Endothelial cell (in vitro differentiated cells): ENCODE results near the gene TMEM184A. TPM values are rescaled to one million over a fixed set of nuclear protein-coding genes. Genes with fewer than 3 reads are reported as not detected.

Source experiments
- DNase-seq: peaks from one replicate; pipeline ENCODE4 v3.0.0; 2021; ENCODE audit warnings: low spot score
- H3K27ac Mint-ChIP-seq: one replicate; pipeline ENCODE4 v1.8.0; 2021; ENCODE audit warnings: mixed read lengths, inconsistent platforms; ENCODE audit not compliant: unreplicated experiment
- H3K27me3 Mint-ChIP-seq: one replicate; pipeline ENCODE4 v1.8.0; 2021; ENCODE audit warnings: mild to moderate bottlenecking, moderate library complexity, mixed read lengths, inconsistent platforms; ENCODE audit not compliant: unreplicated experiment
- H3K36me3 Mint-ChIP-seq: one replicate; pipeline ENCODE4 v1.8.0; 2021; ENCODE audit warnings: mild to moderate bottlenecking, low read depth, mixed read lengths, inconsistent platforms; ENCODE audit not compliant: unreplicated experiment
- H3K4me1 Mint-ChIP-seq: one replicate; pipeline ENCODE4 v1.8.0; 2021; ENCODE audit warnings: mild to moderate bottlenecking, mixed read lengths, inconsistent platforms; ENCODE audit not compliant: unreplicated experiment
- H3K4me3 Mint-ChIP-seq: one replicate; pipeline ENCODE4 v1.8.0; 2021; ENCODE audit warnings: mild to moderate bottlenecking, mixed read lengths, inconsistent platforms; ENCODE audit not compliant: unreplicated experiment
- H3K9me3 Mint-ChIP-seq: one replicate; pipeline ENCODE4 v1.8.0; 2021; ENCODE audit warnings: mixed read lengths, inconsistent platforms; ENCODE audit not compliant: unreplicated experiment
- total RNA-seq: library from RNA; stranded (reverse); fragmentation: NEBNext Ultra II Directional; extraction: Animal tissue kit (Norgen Biotek cat#: 25700); gene quantifications from one replicate; pipeline ENCODE4 v1.2.1, GENCODE V29; 2021; ENCODE audit not compliant: unreplicated experiment
- TF ChIP-seq, protein P1 (sequence below): fragments of 200-600 bp; sonication (generic); IDR thresholded peaks from one replicate; pipeline ENCODE4 v1.5.0; 2021; ENCODE audit warnings: antibody characterized with exemption; ENCODE audit not compliant: unreplicated experiment

Gene TMEM184A
- total RNA-seq, 1 donor from 2014 or later = 0.21 TPM

DNA sequence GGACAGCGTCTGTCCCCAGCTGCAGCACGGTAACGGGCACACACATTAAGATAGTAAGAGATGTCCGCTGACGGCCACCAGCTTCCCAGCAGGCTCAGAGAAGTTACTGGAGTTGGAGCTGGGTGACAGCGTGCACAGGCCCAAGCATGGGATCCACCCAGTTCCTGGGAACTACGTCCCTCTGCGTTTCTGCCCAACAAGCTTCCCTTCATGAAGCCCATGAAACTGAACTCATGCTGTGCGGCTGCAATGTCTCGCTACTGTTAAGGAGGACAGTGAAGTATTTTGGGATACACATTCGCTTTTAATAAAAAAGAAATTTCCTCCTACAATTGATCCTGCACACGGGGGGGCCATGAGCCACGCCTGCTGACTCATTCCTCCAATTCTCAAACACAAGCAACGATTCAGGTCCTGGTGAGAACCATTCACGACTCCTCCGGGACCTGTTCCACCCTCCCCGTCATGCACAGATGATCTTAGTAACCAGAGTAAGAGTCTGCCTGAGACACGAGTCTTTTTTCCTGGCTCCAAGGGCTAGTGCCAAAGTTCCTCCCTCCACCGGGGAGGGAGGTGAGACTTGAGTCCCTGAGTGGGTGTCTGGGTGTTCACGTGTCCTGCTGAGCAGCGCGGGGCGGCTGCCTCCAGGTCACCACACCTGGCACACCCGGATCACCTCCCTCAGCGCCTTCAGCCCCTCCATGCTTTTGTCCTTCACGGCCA lies 11.2 kb upstream of the TMEM184A start:
- no peak for DNase-seq
- no peak overlapping the region for H3K27ac Mint-ChIP-seq
- H3K27me3 Mint-ChIP-seq = peaks cover 14% of the 10 kb centered on the region
- peaks cover 7% of the 10 kb centered on the region for H3K4me1 Mint-ChIP-seq
- no peak overlapping the region for H3K4me3 Mint-ChIP-seq
- TF ChIP-seq, protein P1, sequence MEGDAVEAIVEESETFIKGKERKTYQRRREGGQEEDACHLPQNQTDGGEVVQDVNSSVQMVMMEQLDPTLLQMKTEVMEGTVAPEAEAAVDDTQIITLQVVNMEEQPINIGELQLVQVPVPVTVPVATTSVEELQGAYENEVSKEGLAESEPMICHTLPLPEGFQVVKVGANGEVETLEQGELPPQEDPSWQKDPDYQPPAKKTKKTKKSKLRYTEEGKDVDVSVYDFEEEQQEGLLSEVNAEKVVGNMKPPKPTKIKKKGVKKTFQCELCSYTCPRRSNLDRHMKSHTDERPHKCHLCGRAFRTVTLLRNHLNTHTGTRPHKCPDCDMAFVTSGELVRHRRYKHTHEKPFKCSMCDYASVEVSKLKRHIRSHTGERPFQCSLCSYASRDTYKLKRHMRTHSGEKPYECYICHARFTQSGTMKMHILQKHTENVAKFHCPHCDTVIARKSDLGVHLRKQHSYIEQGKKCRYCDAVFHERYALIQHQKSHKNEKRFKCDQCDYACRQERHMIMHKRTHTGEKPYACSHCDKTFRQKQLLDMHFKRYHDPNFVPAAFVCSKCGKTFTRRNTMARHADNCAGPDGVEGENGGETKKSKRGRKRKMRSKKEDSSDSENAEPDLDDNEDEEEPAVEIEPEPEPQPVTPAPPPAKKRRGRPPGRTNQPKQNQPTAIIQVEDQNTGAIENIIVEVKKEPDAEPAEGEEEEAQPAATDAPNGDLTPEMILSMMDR = no peak
- H3K36me3 Mint-ChIP-seq = no peaks in the 10 kb centered on the region
- H3K9me3 Mint-ChIP-seq = no peaks in the 10 kb centered on the region

DNA sequence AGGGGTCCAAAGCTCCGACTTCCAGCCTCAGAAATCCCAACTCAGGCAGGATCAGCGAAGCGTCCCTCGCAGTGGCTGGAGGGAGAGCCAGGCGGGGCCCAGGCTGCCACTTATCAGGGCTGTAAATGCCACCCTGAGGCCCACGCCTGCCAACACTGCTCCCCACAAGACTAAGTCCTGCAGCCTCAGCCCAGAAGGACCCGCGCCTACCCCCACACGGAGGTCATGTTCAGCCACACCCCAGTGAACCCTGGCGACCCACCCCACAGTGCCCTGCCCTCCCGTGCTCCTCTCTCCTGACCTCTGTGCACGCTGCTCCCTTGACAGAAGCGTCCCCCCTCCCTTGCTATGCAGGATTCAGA lies 10.7 kb upstream of the TMEM184A start:
- no peak overlapping the region for H3K4me3 Mint-ChIP-seq
- peaks cover 14% of the 10 kb centered on the region for H3K27me3 Mint-ChIP-seq
- no peaks in the 10 kb centered on the region for H3K9me3 Mint-ChIP-seq
- DNase-seq = no peak
- no peaks in the 10 kb centered on the region for H3K36me3 Mint-ChIP-seq
- TF ChIP-seq, protein P1 = no peak
- H3K4me1 Mint-ChIP-seq = peaks cover 7% of the 10 kb centered on the region
- no peak overlapping the region for H3K27ac Mint-ChIP-seq

DNA sequence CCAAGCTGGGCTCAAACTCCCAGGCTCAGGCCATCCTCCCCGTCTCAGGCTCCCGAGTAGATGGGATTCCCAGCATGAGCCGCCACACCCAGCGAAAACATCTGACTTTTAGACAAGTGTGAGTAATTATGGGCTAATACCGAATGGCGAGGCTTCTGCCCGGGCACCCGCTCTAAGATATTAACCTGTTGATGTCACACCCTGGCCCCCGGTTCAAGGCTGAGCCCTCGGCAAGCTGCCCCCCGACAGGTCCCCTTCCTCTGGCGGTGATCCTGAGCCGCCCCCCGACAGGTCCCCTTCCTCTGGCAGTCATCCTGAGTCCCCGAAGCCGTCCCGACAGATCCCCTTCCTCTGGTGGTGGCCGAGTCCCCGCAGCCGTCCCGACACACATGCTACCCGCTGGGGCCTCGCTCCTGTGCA lies 8.6 kb upstream of the TMEM184A start:
- Mint-ChIP-seq H3K4me1 (peaks cover 4% of the 10 kb centered on the region), H3K36me3 (no peaks in the 10 kb centered on the region), H3K27me3 (peaks cover 13% of the 10 kb centered on the region), H3K27ac (no peak overlapping the region), H3K4me3 (no peak overlapping the region), H3K9me3 (no peaks in the 10 kb centered on the region)
- DNase-seq = no peak
- TF ChIP-seq, protein P1 = no peak

DNA sequence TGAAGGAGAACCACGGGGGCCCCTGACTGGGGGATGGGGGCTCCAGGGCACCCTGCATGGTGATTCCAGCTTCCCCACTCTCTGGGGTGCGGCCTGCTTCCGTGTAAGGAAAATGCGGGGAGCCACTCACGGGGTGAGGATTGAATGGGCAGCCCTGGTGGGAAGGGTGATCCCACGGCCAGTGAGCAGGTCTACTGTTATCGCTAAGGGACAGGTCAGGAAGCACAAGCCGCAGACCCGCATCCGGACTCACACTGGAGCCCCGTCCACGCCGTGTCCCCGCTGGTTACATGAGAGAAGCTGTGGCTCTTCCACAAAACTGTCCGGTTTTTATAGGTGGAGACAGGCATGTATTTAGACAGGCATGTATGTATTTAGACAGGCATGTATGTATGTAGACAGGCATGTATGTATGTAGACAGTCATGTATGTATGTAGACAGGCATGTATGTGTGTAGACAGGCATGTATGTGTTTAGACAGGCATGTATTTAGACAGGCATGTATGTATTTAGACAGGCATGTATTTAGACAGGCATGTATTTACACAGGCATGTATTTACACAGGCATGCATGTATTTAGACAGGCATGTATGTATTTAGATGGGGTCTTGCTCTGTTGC lies 8.1 kb upstream of the TMEM184A start:
- DNase-seq = no peak
- TF ChIP-seq, protein P1 = no peak

DNA sequence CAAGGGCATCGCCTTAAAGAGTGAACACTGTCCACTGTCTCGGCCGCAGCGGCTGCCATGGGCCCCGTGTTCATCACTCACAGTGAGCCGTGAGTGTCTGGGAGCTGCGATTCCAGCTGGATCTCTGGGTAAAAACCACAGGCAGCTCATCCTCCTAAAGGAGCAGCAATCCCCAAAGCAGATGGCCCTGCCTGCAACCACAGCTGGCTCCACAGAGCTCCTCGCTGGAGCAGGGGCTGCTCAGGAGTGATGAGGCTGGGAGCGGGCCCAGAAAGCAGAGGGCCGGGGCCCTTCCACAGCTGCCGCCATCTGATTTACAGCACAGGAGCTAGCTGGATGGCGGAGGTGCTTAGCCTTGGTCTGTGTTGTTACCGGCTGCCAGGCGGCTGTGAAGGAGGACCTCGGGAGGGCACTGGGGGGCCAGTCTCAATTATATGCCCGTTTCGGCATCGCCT lies 6.6 kb upstream of the TMEM184A start:
- Mint-ChIP-seq H3K9me3 (no peaks in the 10 kb centered on the region), H3K4me3 (no peak overlapping the region), H3K27me3 (peaks cover 5% of the 10 kb centered on the region), H3K27ac (no peak overlapping the region), H3K36me3 (no peaks in the 10 kb centered on the region), H3K4me1 (no peaks in the 10 kb centered on the region)
- DNase-seq = no peak
- TF ChIP-seq, protein P1 = no peak

More for the DNA sequence above, 8.1 kb upstream of the TMEM184A start:
- Mint-ChIP-seq H3K27ac (no peak overlapping the region), H3K27me3 (peaks cover 12% of the 10 kb centered on the region), H3K4me3 (no peak overlapping the region), H3K36me3 (no peaks in the 10 kb centered on the region), H3K4me1 (peaks cover 2% of the 10 kb centered on the region), H3K9me3 (no peaks in the 10 kb centered on the region)
